NCI-H774 (cell line): ENCODE measurements around the gene EPHB1.

Experiments
- DNase-seq: peaks from one replicate; lab custom pipeline; 2025; lab: John Stamatoyannopoulos, UW

The EPHB1 gene

DNA sequence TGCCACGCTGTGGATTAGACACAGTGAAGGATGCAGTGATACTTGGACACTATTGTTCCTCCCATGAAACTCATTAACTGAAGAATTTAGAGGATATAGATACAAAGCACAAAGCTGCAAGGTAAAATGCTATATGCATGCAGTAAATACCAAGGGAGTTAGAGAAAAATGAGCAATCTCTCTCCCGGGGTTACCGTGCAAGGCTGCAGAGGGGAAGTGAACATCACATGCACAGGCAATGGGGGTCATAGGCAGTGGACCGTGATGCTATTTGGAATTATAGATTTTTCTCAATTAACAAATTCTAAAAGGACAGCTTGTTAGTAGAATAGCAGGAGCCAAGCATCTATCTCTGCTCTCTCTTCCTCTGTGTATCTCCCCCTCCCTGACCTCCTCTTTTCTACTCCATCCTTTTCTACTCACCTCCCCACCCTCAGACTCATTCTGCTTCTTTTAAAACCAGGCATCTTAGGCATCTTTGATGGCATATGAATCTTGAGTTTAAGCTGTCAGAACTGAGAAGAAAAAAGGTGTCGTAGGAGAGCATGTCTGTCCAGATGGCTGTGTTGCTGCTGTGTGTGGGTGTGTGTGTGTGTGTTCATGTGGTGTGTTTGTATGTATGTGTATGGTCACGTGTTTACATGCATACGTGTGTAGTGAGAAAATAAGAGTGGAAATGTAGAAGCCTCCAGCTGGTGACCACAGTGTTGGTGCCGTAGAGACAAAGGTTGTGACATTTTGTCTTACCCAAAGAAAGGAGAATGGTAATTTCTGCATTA, 339.0 kb downstream of the EPHB1 start:
- no peak for DNase-seq

DNA sequence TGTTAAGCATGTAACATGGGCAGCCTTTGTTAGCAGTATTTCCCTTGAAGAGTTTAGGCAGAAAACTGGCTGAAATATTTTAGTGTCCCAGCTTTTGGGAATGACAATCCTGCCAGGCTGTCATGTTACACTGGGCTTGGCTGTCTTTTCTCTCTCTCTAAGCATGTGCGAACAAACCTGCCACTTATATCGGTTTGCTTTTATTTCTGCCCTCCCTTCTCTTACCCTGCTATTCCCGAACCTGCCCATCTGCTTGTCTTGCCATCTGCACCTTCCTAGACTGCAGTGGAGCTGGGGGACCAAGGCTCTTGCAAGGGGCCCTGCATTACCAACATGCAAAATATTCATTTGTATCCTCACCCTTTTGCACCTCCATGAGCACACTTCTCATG, 339.6 kb downstream of the EPHB1 start:
- no peak for DNase-seq

DNA sequence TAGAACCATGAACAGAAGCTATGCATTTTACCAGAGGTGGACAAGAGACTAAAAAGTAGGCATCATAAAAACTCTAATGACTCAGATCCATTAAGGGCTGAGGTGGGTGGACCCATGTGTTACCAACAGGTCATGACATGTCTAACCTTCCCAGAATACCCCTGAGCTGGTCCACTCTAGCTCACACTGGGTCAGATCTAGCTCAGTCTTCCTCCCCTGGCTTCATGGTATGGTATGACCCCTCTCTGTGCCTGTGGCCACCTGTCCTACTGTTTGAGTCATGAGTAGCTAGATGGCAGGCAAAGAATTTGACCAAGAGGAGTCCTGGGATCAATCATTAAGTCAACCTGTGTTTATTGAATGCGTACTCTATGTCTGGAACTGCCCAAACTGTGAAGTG, 340.4 kb downstream of the EPHB1 start:
- DNase-seq = no peak

DNA sequence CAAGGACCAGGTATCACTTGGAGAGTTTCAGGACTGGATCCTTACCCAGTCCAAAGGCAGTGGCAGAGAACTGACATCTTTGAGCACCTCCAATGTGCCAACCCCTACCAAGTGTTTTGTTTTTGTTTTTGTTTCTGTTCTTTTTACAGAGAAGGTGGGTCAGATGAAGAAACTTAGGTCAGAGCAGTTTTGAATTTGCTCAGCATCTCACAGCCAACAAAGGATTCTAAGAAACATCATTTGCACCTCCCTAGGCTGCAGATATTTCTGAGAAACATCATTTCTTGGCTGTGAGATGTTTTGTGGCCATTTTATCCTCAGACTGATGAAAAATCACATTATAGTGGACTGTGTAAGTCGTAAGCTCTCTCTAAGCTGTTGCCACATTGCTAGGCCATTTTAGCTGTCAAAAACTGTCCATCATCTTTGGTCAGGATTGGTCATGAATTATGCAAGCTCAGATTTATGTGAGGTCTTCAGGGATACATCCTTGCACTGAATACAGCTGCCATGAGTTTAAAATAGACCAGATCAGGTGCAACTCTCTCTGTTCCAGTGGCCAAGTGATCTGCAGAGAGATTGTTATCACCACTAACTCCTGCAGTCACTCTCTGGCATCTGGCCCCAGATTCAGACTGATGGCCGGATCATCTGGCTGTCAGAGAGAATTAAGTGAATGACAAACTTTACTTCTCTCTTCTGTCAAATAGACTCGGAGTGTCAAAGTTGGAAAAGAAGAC, 341.5 kb downstream of the EPHB1 start:
- no peak for DNase-seq

DNA sequence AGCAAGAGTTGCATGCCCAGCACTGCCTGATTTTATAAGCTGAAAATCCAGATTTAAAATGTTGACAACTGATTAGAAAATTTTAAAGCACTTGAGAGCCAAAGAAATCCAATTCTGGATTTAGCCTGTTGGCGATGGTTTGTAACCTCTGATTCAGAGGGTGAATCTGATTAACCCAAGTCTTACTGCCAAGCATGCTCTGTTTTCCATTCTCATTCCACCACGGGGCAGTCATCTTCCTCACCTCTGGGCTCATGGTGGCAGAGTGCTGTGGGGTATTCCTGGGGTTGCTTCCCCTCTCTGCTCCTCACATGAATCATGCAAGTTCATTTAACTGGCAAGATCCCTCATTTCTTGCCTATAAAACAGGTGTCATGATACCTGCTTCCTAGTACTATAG, 342.2 kb downstream of the EPHB1 start:
- DNase-seq = no peak

DNA sequence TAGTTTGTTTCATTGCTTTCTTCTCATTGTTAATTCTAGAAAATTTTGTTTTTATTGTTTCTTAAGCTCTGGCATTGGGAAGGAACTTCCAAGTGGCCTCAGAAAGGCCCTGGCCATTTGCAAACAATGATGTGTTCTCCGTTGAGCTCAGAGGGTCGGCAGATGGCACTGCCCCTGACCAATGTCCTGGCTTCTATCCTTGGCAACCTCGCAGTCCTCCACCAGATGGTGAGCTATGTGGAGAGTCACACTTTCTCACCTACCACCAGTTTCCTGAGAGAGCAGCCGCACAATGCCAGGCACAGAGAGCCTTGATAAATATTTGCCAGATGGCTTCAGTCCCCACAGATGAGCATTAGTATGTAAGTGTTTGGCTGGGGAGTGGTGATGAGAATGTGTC, 343.7 kb downstream of the EPHB1 start:
- no peak for DNase-seq

DNA sequence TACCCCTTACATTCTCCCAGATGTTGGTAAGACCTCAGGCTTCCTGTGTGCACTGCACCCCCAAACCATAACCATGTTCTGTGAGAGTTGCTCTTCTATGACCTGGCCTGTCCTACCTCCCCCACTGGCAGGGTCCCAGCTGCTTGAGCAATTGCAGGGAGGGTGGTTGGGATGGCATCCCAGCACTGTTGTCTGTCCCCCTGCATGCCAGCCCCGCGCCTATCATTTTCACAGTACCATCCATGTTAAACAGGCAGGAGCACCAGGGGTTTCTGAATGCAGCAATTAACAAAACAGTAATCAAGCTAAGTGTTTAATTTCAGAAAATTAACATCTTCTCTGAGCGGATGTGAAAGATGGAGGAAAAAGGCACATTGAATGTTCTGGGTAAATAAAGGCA, 345.5 kb downstream of the EPHB1 start:
- no peak for DNase-seq

DNA sequence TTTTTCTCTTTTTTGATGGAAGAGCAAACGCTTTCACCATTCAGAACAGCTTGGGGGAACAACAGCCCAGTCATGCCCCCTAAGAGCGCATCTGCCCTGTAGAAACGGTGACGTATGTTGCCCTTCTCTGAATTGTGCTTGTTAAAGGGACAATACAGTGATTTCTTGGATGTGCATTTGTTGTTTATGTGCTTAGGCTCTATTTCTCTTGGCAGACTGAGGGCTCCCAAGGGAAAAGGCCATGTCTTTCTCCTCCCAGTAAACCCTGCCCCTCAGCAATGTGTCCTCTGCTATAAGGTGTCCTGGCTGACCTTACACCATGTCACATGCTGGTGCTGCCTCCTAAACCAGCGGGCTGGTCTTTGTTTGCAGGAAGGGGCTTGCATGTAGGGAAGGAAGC, 346.1 kb downstream of the EPHB1 start:
- no peak for DNase-seq

DNA sequence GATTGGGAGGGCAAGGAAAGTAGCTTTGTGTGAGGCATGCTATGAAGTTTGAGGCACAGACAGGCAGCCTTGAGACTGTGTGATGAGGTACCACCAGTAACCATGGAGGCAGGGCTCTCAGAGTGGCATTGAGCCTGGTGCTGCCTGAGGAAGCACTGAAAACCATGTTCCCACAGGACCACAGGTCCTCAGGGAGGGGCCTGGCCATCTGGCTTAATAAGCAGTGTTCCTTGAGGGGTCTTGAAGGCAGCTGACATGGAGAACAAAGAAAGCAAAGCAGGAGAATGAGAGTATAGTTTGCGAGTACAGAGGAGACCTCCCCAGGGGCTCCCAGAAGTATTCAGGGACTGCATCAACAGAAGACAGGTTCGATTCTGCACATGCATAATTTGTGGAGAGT, 346.6 kb downstream of the EPHB1 start:
- no peak for DNase-seq

DNA sequence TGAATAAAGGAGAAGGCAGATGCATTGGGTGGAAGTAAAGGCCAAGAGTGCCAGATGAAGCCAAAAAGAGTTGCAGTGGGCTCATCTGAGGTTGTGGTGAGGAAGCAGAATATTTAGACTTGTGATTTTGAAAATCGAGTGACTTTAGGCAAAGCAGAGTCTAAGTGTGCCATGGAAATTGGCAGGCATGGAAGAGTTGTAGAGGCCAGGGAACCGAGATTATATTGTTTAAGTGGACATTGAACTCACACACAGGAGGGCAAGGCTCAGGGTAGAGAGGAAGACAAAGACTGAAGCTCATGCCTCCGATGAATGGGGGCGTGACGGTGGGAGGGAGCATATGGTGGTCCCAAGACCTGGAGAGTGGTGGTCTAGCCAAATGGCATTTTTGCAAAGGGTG, 347.5 kb downstream of the EPHB1 start:
- DNase-seq = no peak

DNA sequence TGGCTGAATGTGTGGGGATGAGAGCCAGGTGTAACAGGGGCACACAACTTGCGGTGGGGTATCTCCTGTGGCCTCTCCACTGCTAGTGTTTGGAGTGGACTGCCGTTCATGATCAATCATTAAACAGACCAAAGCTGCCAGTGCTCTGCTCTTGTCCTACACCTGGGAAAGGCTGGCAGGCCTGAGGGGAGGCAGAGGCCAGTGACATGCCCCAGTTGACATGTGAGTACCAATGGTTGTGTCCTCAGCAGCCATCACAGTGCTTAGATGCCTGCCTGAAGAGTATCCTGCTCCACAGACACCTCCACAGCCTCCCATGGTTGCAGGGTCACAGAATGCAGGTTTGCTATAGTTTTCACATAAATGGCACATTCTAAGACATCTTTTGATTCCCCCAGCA, 348.4 kb downstream of the EPHB1 start:
- DNase-seq = no peak

DNA sequence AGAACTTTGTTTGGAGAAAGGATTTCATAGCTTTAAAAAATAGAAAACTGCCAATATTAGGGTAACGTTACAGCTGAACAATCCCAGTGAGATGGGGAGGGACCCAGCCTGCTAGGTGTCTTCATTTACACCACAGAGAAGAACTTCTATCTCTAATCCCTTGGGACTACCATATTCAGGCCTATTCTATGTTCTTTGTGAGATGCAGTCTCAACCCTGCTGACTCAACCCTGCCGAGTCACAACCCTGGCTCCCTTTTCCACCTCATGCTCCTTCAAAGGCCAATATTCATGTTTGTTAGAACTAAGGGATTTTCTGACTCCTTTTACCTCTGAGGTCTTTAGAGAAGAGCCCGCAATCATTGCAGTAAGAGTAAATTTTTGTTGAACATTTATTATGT, 350.5 kb downstream of the EPHB1 start:
- no peak for DNase-seq

DNA sequence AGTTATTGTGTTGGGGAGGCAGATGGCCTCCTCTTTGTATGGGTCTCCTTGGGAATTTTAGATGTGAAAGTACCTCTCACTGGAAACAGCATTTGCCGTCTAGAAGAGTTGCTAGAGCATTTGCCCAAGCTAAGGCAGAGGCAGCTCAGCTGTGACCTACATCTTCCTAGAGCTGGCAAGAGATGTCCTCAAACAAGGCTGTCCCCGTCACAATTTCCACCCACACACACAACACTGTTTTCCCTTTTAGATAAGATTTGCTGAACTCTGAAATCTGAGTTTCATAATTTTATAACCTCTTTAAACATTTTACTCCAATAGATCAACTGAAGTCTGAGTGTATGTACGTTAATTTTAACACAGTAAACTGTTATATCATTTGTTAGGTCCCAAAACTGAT, 352.6 kb downstream of the EPHB1 start:
- DNase-seq = no peak

DNA sequence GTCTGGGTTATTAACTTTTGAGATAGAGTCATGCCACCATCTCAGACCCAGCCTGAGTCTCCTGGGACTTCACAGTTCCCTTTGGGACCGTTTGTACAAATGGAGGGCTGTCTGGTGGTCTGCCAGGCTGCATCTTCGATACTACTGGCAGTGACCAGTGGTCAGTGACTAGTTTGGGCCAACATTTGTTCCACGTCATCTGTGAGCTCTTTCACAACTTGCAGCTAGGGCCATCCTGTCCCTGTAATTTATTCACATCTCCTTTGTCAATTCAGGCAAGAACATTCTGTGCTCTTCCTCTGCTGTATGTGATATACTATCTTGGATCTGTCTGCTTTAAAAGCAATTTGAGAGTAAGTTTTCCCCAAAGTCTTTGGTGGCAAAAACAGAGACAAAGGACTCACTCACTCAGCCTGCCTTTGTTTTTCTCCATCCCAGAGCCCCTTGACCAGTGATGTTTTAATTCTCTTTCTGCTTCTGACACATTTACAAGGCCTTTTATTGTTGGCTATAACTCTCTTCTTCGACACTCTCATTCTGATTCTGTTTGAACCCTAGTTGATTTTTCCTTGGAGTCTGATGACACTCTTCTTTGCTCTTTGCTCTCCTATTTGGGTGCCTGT, 353.4 kb downstream of the EPHB1 start:
- DNase-seq = no peak

DNA sequence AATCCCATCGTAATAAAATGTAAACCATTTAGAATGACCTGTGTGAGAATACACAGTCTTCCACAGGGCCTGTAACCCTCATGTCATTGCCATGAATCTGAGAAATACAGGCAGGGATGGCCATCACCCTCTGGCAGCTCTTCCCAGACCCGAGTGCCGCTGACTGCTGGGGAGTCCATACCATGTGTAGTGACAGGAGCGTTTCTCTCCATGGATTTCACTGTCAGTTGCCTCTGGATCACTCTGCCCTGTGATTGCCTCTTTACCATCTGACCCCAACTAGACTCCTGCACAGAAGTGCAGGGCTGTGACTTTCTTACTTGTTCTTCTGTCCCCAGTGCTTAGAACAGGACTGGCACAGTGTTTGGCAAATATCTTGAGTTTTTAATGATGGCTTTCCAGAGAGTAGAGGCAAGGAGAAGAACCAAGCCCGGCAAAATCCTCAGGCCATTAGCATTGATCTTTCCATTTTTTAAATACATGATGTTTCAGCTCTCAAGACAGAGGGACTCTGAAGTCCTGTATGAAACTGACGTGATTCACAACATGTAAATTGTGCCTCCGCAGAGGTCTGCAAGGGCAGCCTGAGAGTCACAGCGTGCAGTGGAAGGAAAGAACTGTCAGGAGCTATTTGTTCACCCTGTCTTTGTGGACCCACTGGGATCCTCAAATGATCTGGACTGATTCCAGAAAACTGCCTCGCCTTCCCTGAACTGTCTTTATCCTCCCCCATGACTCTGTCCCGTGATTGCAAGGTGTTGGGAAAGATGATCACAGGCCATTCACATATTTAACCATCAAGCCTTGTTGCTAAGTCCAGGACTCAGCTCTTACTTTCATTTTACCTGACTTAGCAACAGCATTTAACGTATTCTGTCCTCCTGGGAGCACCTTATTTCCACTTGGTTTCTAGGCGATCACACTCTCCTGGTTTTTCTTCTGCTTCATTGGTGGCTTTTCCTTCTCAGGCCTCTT, 354.9 kb downstream of the EPHB1 start:
- DNase-seq = no peak

DNA sequence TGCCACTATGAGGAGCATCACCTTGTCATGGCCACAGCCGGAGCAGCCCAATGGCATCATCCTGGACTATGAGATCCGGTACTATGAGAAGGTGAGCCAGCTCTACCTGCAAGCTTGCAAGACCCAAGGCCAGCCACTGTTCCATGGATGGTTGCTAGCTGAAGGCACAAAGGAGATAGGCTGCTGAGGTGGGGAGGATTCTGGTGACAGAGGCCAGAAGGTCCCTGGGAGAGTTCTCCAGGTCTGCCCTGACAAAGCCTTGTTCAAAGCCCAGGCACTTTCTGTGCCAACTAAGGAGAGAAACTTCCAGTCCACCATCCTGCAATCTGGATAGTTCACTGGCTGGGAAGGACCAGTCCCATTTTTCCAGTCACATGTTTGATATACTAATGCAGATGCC, 359.1 kb downstream of the EPHB1 start:
- no peak for DNase-seq

DNA sequence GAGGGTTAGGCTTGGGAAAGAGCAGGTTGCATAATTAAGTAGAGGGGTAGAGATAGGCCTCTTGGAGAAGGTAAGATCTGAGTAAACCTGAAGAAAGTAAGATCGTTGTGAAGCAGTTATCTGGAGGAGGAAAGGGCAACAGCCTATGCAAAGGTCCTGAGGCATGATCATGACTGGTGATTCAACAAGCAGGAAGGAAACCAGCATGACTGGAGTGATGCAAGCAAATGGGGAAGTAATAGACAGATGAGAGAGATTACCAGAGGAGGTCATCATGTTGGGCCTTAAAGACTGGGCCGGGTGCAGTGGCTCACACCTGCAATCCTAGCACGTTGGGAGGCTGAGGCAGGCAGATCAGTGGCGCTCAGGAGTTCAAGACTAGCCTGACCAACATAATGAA, 360.2 kb downstream of the EPHB1 start:
- DNase-seq = no peak

DNA sequence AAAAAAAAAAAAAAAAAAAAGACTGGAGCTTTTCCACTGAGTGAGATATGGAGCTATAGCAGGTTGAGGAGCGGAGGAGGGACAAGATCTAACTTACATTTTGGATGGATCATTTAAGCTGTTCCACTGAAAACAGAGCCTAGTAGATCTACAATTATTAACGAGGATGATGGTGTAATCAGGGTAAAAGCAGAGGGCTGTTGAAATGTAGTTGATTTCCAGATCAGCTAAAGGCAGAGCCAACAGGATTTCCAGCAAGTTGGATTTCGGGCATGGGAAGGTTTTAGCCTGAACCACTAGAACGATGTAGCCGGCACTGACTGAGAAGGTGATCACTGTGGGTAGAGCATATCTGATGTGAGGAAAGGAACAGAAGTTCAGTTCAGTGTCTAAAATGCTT, 360.7 kb downstream of the EPHB1 start:
- no peak for DNase-seq

DNA sequence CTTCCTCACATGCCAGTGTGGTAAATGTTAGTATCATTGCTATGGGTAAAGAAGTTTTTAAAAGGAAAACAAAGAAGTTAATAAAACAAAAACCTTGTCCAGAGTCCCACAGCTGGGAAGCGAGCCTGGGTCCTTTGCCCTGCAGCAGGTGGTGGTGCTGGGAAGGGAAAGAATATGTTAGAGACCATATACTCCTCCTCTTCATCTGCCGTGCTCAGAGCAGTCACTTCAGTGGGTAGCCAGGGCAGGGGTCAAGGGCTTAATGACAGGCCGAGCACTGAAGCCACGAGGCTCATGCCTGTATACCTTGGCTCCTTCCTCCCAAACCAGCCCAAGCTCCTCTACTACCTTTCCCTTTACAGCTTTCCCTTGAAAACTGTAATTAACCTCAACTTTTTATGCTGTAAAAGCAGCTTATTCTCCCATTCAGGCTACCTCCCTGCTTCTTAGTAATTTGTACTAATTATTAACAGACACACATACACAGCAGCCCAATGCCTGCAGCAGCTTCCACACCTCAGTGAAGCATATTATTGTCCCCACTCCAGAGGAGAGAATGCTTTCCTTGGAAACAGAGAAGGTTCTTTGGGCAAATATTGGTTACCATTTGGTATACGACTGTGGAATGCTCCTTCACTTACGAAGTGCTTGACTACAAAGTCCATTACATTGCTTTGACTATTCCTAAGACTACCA, 362.1 kb downstream of the EPHB1 start:
- DNase-seq = no peak

DNA sequence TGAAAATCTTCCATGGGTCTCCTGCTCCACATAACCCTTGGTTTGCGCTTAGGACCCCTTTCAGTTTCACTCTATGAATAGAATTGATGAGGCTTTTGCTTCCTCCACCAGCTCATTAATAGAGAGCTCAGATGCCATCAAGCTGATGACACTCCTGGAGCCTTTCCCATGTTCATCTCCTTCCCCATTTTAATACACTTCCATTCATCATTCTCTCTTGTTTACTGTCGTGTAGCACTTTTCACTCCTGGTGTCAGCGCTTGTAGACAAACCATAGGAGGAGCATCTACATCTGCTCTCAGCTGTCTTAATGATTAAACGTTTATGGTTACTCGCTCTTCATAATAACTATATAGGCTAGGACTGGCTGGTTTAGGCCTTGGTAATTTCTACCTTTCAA, 363.5 kb downstream of the EPHB1 start:
- no peak for DNase-seq

DNA sequence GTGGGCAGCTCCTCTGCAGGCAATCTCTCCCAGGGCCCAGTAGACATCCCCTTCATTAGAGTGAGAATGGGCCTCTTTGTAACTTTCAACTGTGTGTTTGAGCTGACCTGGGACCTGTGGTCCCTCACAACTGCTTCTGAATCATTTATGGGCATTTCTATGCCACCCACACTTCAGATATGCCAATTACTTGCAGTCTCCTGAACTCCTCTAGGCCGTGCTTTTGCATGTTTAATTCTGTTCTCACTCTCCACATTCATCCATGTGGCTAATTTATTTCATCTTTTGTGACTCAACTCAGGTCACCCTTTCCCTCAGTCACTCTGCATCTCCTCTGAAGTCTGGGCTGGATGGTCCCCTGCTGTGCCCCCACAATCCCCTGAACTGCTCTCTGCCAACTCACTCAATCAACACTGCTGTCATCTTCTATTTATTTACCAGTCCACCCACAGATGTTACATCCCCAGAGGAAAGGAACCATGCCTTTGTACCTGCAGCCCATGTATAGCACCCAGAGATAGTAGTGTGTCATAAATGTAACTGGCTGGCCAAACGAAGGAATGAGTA, 364.7 kb downstream of the EPHB1 start:
- no peak for DNase-seq
